ENCODE results near the gene SORCS2.

Gene SORCS2

GRCh38 chr4:7719354-7720174, 527.2 kb downstream of the SORCS2 start (continued):
- TF ChIP-seq ZNF624 (tag by site-specific recombination; IDR thresholded peaks at IDR 0.05) (no peak), ZNF426 (tag by site-specific recombination; IDR thresholded peaks at IDR 0.05) (no peak), KLF1 (tag by site-specific recombination; IDR thresholded peaks at IDR 0.05) (no peak), ZNF626 (tag by site-specific recombination; IDR thresholded peaks at IDR 0.05) (no peak)
- TF ChIP-seq, protein P1, sequence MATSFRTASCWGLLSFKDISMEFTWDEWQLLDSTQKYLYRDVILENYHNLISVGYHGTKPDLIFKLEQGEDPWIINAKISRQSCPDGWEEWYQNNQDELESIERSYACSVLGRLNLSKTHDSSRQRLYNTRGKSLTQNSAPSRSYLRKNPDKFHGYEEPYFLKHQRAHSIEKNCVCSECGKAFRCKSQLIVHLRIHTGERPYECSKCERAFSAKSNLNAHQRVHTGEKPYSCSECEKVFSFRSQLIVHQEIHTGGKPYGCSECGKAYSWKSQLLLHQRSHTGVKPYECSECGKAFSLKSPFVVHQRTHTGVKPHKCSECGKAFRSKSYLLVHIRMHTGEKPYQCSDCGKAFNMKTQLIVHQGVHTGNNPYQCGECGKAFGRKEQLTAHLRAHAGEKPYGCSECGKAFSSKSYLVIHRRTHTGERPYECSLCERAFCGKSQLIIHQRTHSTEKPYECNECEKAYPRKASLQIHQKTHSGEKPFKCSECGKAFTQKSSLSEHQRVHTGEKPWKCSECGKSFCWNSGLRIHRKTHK (tag by site-specific recombination; IDR thresholded peaks at IDR 0.05): no peak

DNA sequence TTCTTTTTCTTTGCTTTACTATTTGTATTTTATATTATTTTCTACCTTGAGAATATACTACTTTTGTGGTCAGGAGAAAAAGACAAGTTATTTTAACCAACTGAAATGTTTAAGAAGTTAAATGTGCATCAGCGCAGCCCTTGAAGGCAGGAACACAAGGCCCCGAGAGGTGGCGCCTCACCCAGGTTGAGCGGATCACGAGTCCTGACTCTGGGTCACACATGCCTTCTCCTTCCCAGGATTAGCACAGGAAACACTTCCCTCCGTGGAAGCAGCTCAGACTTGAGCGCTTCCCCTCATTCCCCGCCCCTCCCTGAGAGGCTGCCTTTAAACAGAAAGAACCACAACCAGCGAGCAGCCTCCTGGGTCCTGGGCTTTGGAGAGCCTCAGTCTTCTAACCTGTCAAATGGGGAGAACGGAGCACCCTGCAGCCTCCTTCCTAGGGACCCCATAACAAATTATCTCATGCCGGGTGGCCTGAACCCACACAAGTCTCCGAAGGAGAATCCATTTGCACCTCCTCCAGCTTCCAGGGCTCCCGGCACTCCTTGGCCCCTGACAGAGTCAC, 529.7 kb downstream of the SORCS2 start:
- ChIA-PET CTCF (interaction anchor here (0.7 kb wide), 1 partner anchor 197 kb away, joined by 4 read pairs; no protein-coding TSS in a partner anchor), POLR2A (no interaction called here)
- no peaks in the 10 kb centered on the region for H3K4me1 ChIP-seq (ENCODE audit: control insufficient read depth, insufficient read depth, low read length)
- no peaks in the 10 kb centered on the region for H3K36me3 ChIP-seq (ENCODE audit: control insufficient read depth in 2 of 2, insufficient read depth in 1 of 2, low read length in 2 of 2)
- no peak overlapping the region for H3K4me3 ChIP-seq (ENCODE audit: low read depth, low read length)
- no peaks in the 10 kb centered on the region for H3K9me3 ChIP-seq (ENCODE audit: control insufficient read depth, insufficient read depth, low read depth, low read length)
- no peak overlapping the region for H3K27ac ChIP-seq (ENCODE audit: extremely low read depth, low read depth, low read length)
- TF ChIP-seq ZNF214 (tag by site-specific recombination; IDR thresholded peaks at IDR 0.05; ENCODE audit: borderline replicate concordance) (no peak), ZNF248 (tag by site-specific recombination; IDR thresholded peaks at IDR 0.05) (no peak), ZNF488 (tag by site-specific recombination; IDR thresholded peaks at IDR 0.05) (no peak), ZNF514 (tag by site-specific recombination; IDR thresholded peaks at IDR 0.05) (no peak), ZNF549 (tag by site-specific recombination; IDR thresholded peaks at IDR 0.05) (no peak), PATZ1 (tag by site-specific recombination; IDR thresholded peaks at IDR 0.05) (no peak), ZNF324 (tag by site-specific recombination; IDR thresholded peaks at IDR 0.05) (no peak), ZFP3 (tag by site-specific recombination; IDR thresholded peaks at IDR 0.05; ENCODE audit: low read depth) (no peak), PRDM1 (tag by site-specific recombination; IDR thresholded peaks at IDR 0.05) (no peak), GLIS1 (tag by site-specific recombination; IDR thresholded peaks at IDR 0.05) (no peak), ZBTB48 (tag by site-specific recombination; IDR thresholded peaks at IDR 0.05) (no peak), ZNF626 (tag by site-specific recombination; IDR thresholded peaks at IDR 0.05) (no peak), ZNF184 (tag by site-specific recombination; IDR thresholded peaks at IDR 0.05) (no peak), CTCF (tag by site-specific recombination; IDR thresholded peaks at IDR 0.05) (no peak), ZNF155 (tag by site-specific recombination; IDR thresholded peaks at IDR 0.05) (no peak), SP7 (tag by site-specific recombination; IDR thresholded peaks at IDR 0.05) (no peak), FEZF1 (tag by site-specific recombination; IDR thresholded peaks at IDR 0.05) (no peak)
- TF ChIP-seq, protein P2, sequence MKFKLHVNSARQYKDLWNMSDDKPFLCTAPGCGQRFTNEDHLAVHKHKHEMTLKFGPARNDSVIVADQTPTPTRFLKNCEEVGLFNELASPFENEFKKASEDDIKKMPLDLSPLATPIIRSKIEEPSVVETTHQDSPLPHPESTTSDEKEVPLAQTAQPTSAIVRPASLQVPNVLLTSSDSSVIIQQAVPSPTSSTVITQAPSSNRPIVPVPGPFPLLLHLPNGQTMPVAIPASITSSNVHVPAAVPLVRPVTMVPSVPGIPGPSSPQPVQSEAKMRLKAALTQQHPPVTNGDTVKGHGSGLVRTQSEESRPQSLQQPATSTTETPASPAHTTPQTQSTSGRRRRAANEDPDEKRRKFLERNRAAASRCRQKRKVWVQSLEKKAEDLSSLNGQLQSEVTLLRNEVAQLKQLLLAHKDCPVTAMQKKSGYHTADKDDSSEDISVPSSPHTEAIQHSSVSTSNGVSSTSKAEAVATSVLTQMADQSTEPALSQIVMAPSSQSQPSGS (tag by site-specific recombination; IDR thresholded peaks at IDR 0.05; ENCODE audit: low read depth): no peak
- TF ChIP-seq, protein P3, sequence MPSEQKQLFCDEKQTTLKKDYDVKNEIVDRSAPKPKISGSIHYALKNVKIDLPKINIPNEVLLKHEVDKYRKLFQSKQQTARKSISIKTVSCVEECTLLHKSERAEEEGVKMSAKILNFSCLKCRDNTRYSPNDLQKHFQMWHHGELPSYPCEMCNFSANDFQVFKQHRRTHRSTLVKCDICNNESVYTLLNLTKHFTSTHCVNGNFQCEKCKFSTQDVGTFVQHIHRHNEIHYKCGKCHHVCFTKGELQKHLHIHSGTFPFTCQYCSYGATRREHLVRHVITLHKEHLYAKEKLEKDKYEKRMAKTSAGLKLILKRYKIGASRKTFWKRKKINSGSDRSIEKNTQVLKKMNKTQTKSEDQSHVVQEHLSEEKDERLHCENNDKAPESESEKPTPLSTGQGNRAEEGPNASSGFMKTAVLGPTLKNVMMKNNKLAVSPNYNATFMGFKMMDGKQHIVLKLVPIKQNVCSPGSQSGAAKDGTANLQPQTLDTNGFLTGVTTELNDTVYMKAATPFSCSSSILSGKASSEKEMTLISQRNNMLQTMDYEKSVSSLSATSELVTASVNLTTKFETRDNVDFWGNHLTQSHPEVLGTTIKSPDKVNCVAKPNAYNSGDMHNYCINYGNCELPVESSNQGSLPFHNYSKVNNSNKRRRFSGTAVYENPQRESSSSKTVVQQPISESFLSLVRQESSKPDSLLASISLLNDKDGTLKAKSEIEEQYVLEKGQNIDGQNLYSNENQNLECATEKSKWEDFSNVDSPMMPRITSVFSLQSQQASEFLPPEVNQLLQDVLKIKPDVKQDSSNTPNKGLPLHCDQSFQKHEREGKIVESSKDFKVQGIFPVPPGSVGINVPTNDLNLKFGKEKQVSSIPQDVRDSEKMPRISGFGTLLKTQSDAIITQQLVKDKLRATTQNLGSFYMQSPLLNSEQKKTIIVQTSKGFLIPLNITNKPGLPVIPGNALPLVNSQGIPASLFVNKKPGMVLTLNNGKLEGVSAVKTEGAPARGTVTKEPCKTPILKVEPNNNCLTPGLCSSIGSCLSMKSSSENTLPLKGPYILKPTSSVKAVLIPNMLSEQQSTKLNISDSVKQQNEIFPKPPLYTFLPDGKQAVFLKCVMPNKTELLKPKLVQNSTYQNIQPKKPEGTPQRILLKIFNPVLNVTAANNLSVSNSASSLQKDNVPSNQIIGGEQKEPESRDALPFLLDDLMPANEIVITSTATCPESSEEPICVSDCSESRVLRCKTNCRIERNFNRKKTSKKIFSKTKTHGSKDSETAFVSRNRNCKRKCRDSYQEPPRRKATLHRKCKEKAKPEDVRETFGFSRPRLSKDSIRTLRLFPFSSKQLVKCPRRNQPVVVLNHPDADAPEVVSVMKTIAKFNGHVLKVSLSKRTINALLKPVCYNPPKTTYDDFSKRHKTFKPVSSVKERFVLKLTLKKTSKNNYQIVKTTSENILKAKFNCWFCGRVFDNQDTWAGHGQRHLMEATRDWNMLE (tag by site-specific recombination; conservative IDR thresholded peaks at IDR 0.05; ENCODE audit: low read depth): no peak

All from HEK293 (cell line).